Measurements from ENCODE around the gene PFKL.

The PFKL gene

GRCh38 chr21:44365251-44365966 lies 65.6 kb downstream of the PFKL start:
- no peak for DNase-seq

GRCh38 chr21:44365967-44366585 lies 66.2 kb downstream of the PFKL start:
- DNase-seq = no peak

- DNase-seq = no peak
Measured at GRCh38 chr21:44366586-44367211, 66.8 kb downstream of the PFKL start.

GRCh38 chr21:44368711-44369446 lies 69.0 kb downstream of the PFKL start:
- no peak for DNase-seq

- no peak for DNase-seq
Measured at GRCh38 chr21:44370027-44370735, 70.3 kb downstream of the PFKL start.

- no peak for DNase-seq
Measured at GRCh38 chr21:44370786-44371410, 71.0 kb downstream of the PFKL start.

- DNase-seq = no peak
Measured at GRCh38 chr21:44371596-44371995, 71.7 kb downstream of the PFKL start.

- DNase-seq = no peak
Measured at GRCh38 chr21:44372616-44373015, 72.8 kb downstream of the PFKL start.

- DNase-seq = no peak
Measured at GRCh38 chr21:44374601-44375280, 74.9 kb downstream of the PFKL start.

- no peak for DNase-seq
Measured at GRCh38 chr21:44375281-44375651, 75.4 kb downstream of the PFKL start.

- DNase-seq = no peak
Measured at GRCh38 chr21:44375761-44376241, 75.9 kb downstream of the PFKL start.

- no peak for DNase-seq
Measured at GRCh38 chr21:44376606-44377005, 76.8 kb downstream of the PFKL start.

Data from stimulated activated CD4-positive, alpha-beta T cell treated with anti-CD3 and anti-CD28 coated beads, Interleukin-4, amount 100 ng/mL, for 4 hours (primary cell).